Caco-2 (cell line): ENCODE results near the gene CNIH2. TPM values are rescaled to one million over a fixed set of nuclear protein-coding genes. Genes with fewer than 3 reads are reported as not detected.
A peak's percentile ranks its signal among the peaks of the same experiment; 100 is the strongest.
"Not testable (repeated sequence)": the region's sequence is repeated elsewhere in the genome, so short reads cannot be mapped to it uniquely, and the experiment has no call there.

ENCODE experiments used
- BruUV-seq: library from RNA; stranded (reverse); fragments of 400-500 nt; replicated peaks from 2 replicates; lab custom pipeline; 2021; lab: Mats Ljungman, UMichigan
- CTCF ChIA-PET: fragments of 300-600 bp; sonication (Branson Sonifier 250); formaldehyde crosslinking; loops from one replicate; lab custom pipeline; 2022; ENCODE audit warnings: antibody characterized with exemption; lab: Charles Lee
- POLR2A ChIA-PET: fragments of 300-600 bp; sonication (Branson Sonifier 250); formaldehyde crosslinking; loops from one replicate; lab custom pipeline; 2022; ENCODE audit warnings: antibody characterized with exemption; lab: Charles Lee
- DNase-seq, 2 experiments: peaks; one replicate each; pipeline versions ENCODE4 v3.0.0 to v3.0.0-alpha.2; 2020 to 2022
- H3K27me3 ChIP-seq: replicated peaks from 2 replicates; pipeline ENCODE4 v1.6.0; 2011; ENCODE audit warnings: low read length; ENCODE audit not compliant: control insufficient read depth, insufficient read depth
- H3K36me3 ChIP-seq: 2 replicates; pipeline ENCODE4 v1.5.1; 2011; ENCODE audit warnings: low read length; ENCODE audit not compliant: control insufficient read depth, insufficient read depth
- H3K4me1 ChIP-seq: fragments of 250-450 bp; sonication (Bioruptor Pico); 2 replicates; pipeline ENCODE4 v1.5.1; 2020; ENCODE audit warnings: mild to moderate bottlenecking
- H3K4me3 ChIP-seq: 2 replicates; pipeline ENCODE4 v1.5.1; 2011; ENCODE audit warnings: low read depth, mild to moderate bottlenecking, control low read depth, low read length
- H3K9me3 ChIP-seq: fragments of 250-450 bp; sonication (Bioruptor Pico); 2 replicates; pipeline ENCODE4 v1.5.1; 2020; ENCODE audit warnings: mild to moderate bottlenecking, moderate library complexity
- H3K27ac Mint-ChIP-seq: one replicate; pipeline ENCODE4 v1.8.0; 2022; ENCODE audit warnings: mixed read lengths; ENCODE audit not compliant: unreplicated experiment
- H3K27me3 Mint-ChIP-seq: one replicate; pipeline ENCODE4 v1.8.0; 2022; ENCODE audit warnings: mixed read lengths; ENCODE audit not compliant: insufficient read depth, unreplicated experiment
- H3K36me3 Mint-ChIP-seq: one replicate; pipeline ENCODE4 v1.8.0; 2022; ENCODE audit warnings: mild to moderate bottlenecking, mixed read lengths; ENCODE audit not compliant: insufficient read depth, unreplicated experiment
- H3K4me1 Mint-ChIP-seq: one replicate; pipeline ENCODE4 v1.8.0; 2022; ENCODE audit warnings: low read depth, mixed read lengths; ENCODE audit not compliant: unreplicated experiment
- H3K4me3 Mint-ChIP-seq: one replicate; pipeline ENCODE4 v1.8.0; 2022; ENCODE audit warnings: mild to moderate bottlenecking, moderate library complexity, mixed read lengths; ENCODE audit not compliant: unreplicated experiment
- H3K9me3 Mint-ChIP-seq: one replicate; pipeline ENCODE4 v1.8.0; 2022; ENCODE audit warnings: mixed read lengths; ENCODE audit not compliant: unreplicated experiment
- CTCF ChIP-seq, 2 experiments: fragments of 200-600 bp in 1 of 2; IDR thresholded peaks; 1 replicate in 1 of 2; 2 replicates in 1 of 2; pipeline versions ENCODE4 v1.5.1 to v1.8.0; 2011 to 2022; ENCODE audit warnings: antibody characterized with exemption in 1 of 2, control low read depth in 1 of 2, inconsistent platforms in 1 of 2, low read depth in 1 of 2, low read length in 1 of 2, mild to moderate bottlenecking in 1 of 2, moderate library complexity in 1 of 2; ENCODE audit not compliant: insufficient read depth in 1 of 2, severe bottlenecking in 1 of 2, unreplicated experiment in 1 of 2
- intact Hi-C: fragments of 100-400 bp; cut with micrococcal nuclease; formaldehyde crosslinking; loops from one replicate; pipeline ENCODE4 v1.10.0; 2022; ENCODE audit not compliant: unreplicated experiment
- total RNA-seq: library from RNA; stranded (reverse); gene quantifications from 2 replicates; pipeline ENCODE4 v1.2.3, GENCODE V29; 2022

The CNIH2 gene
- total RNA-seq, 1 experiment from 2014 or later, result 6.1 TPM

GRCh38 chr11:66251809-66252208 lies 26.2 kb upstream of the CNIH2 start:
- Mint-ChIP-seq H3K27ac (no peak overlapping the region), H3K27me3 (no peaks in the 10 kb centered on the region), H3K4me3 (no peak overlapping the region), H3K36me3 (peaks cover 58% of the 10 kb centered on the region), H3K9me3 (no peaks in the 10 kb centered on the region), H3K4me1 (peaks cover 13% of the 10 kb centered on the region)
- intact Hi-C loops, result no loop called here
- H3K4me3 ChIP-seq, result no peak overlapping the region
- no TSS peak for BruUV-seq
- ChIA-PET POLR2A (no interaction called here), CTCF (no interaction called here)
- H3K36me3 ChIP-seq, result no peaks in the 10 kb centered on the region
- H3K27me3 ChIP-seq, result no peaks in the 10 kb centered on the region
- H3K4me1 ChIP-seq, result no peaks in the 10 kb centered on the region
- TF ChIP-seq CTCF (IDR thresholded peaks at IDR 0.05; ENCODE audit: insufficient read depth in 1 of 2, low read depth in 1 of 2, low read length in 1 of 2, severe bottlenecking in 1 of 2, unreplicated experiment in 1 of 2), result no peak
- DNase-seq, result no peak
- no peaks in the 10 kb centered on the region for H3K9me3 ChIP-seq

GRCh38 chr11:66253081-66253480 lies 24.9 kb upstream of the CNIH2 start:
- H3K4me1 ChIP-seq, BruUV-seq, H3K9me3 ChIP-seq, H3K27ac Mint-ChIP-seq, H3K4me3 ChIP-seq, H3K9me3 Mint-ChIP-seq, H3K4me3 Mint-ChIP-seq, intact Hi-C loops, H3K36me3 ChIP-seq, POLR2A ChIA-PET, H3K27me3 ChIP-seq, DNase-seq, H3K27me3 Mint-ChIP-seq: not testable (repeated sequence)
- CTCF ChIA-PET, result interaction anchor here (0.6 kb wide), 1 partner anchor 16 kb away, joined by 4 read pairs; no protein-coding TSS in a partner anchor
- peaks cover 64% of the 10 kb centered on the region for H3K36me3 Mint-ChIP-seq
- peaks cover 15% of the 10 kb centered on the region for H3K4me1 Mint-ChIP-seq

GRCh38 chr11:66258473-66258893 lies 19.5 kb upstream of the CNIH2 start:
- Histone ChIP-seq H3K36me3 (no peaks in the 10 kb centered on the region), H3K9me3 (no peaks in the 10 kb centered on the region), H3K4me1 (no peaks in the 10 kb centered on the region), H3K27me3 (no peaks in the 10 kb centered on the region), H3K4me3 (peak overlapping the region; percentile 81)
- no peak for TF ChIP-seq CTCF (IDR thresholded peaks at IDR 0.05; ENCODE audit: insufficient read depth in 1 of 2, low read depth in 1 of 2, low read length in 1 of 2, severe bottlenecking in 1 of 2, unreplicated experiment in 1 of 2)
- H3K36me3 Mint-ChIP-seq, result peaks cover 64% of the 10 kb centered on the region
- H3K9me3 Mint-ChIP-seq, result no peaks in the 10 kb centered on the region
- peak overlapping the region; percentile 90 for H3K27ac Mint-ChIP-seq
- intact Hi-C loops, result loop anchor here (1.0 kb wide), 2 partner anchors 10 to 36 kb away; partner anchors contain the start of gene RAB1B
- DNase-seq, result no peak
- H3K27me3 Mint-ChIP-seq, result no peaks in the 10 kb centered on the region
- CTCF ChIA-PET, result interaction anchor here (1.1 to 1.2 kb wide), 2 partner anchors 30 to 54 kb away, joined by 3 to 4 read pairs; no protein-coding TSS in a partner anchor
- BruUV-seq, result no TSS peak
- peak overlapping the region; percentile 93 for H3K4me3 Mint-ChIP-seq
- H3K4me1 Mint-ChIP-seq, result peaks cover 18% of the 10 kb centered on the region
- POLR2A ChIA-PET, result interaction anchor here (0.6 kb wide), 1 partner anchor 116 kb away, joined by 7 read pairs; no protein-coding TSS in a partner anchor
